ENCODE data around the gene ACSM6.
"Not testable (repeated sequence)": the region's sequence is repeated elsewhere in the genome, so short reads cannot be mapped to it uniquely, and the experiment has no call there.

ACSM6 gene

GRCh38 chr10:95193944-95194343 is at the start of gene ACSM6:
ACSM6 (plus strand) TSS chr10:95194238; CDS start chr10:95194486, 248 bp downstream.
- FAIRE-seq (no peak), DNase-seq (ENCODE audit: insufficient read length, low spot score) (no peak)

GRCh38 chr10:95168694-95169093 is 25.3 kb upstream of the ACSM6 start:
- FAIRE-seq: no peak
- DNase-seq (ENCODE audit: insufficient read length, low spot score): no peak

- no peak for DNase-seq (ENCODE audit: insufficient read length, low spot score)
- FAIRE-seq: no peak
These were observed 24.5 kb upstream of the ACSM6 start for GRCh38 chr10:95169522-95169921.

DNA sequence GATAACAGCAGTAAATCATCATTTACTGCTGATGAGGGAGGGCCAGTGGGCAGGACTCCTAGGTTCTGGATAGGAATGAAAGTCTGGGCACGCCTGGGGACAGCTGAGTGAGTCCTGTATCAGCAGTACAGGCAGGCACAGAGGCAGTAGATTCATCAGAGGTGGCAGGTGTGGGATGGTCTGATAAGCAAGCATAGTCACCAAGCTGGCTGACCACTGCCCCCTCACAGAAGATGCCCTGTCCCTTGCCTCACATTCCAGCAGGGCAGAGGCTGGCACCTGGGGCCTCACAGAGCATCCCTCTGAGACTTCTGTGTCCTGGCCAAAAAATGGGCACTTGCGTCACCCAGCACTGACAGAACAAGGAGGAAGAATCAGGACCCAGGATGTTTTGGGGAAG is 23.2 kb upstream of the ACSM6 start:
- no peak for FAIRE-seq
- no peak for DNase-seq (ENCODE audit: insufficient read length, low spot score)

DNA sequence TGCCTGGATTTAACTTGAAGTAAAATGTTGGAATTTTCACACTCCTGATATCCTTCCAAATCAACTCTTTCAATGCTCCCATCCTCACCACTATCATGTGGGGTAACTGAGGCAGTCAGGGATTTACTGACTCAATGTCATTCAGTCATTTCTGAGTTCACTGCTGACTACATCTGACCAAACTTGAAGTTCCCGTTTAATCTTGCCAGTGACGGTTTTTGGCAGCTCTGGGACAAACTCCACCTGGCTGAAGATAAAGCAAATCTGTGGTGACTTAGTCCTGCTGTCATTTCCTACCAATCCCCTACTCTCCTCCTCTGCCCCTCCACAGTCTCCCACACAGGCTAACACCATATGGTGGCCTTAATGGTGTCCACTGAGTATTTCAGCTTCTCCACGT is 22.7 kb upstream of the ACSM6 start:
- no peak for DNase-seq (ENCODE audit: insufficient read length, low spot score)
- no peak for FAIRE-seq

GRCh38 chr10:95172851-95173250 is 21.2 kb upstream of the ACSM6 start:
- FAIRE-seq: no peak
- DNase-seq (ENCODE audit: insufficient read length, low spot score): no peak

DNA sequence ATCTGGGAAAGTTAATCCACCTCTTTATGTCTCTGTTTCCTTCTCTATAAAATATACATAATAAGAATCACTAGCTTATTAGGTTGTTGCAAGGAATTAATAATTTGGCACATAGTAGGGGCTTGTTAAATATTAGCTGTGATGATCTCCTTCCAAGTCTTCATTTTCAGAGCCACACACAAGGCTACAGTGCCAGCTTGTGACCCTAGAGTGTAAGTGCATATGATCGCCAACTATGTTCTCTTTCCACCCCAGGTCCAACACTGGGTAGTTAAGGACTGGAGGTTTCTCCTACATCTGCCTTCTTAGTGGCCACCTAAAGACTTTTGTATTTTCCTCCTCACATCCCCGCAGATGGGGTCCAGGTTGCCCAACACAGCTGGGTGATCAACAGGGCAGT is 17.9 kb upstream of the ACSM6 start:
- no peak for DNase-seq (ENCODE audit: insufficient read length, low spot score)
- no peak for FAIRE-seq

DNA sequence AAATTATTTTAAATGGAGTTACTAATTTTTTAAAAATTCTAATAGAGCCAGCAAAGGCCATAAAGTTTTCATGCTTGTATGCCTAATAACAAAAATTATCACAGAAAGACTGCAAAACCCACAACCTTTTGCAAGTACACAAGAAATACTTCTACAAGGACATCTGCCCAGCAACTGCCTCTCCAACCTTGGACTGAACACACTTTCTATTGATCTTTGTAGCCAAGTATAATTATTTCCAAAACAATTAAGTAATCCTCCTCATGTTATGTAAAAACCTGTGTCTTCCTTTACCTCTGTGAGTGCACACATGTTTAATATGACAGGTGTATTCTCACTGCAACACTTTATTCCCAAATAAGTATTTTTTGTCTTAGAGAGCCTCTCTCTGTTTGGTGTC is 16.6 kb upstream of the ACSM6 start:
- DNase-seq (ENCODE audit: insufficient read length, low spot score) (no peak), FAIRE-seq (no peak)

GRCh38 chr10:95178266-95178665 is 15.8 kb upstream of the ACSM6 start:
- no peak for DNase-seq (ENCODE audit: insufficient read length, low spot score)
- no peak for FAIRE-seq

- no peak for DNase-seq (ENCODE audit: insufficient read length, low spot score)
- FAIRE-seq: no peak
These were observed 15.2 kb upstream of the ACSM6 start for GRCh38 chr10:95178797-95179196.

DNA sequence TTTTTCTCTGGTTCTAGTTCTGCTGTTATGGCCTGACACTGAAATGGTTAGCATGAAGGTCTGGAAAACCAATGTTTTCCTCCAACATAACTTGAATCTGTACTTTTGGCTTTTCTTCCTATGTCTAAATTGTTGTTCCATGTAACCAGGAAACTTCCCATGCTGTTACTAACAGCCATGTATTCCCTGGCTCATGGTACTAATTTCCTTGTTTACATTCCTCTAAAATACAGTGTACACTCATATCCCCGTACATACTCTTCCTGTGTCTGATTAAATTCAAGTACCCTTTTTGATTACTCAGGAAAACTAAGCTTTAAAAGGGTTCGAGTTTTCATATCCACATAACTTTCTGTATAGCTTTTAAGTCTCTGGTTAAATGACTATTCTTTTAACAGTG is 12.3 kb upstream of the ACSM6 start:
- FAIRE-seq: no peak
- DNase-seq (ENCODE audit: insufficient read length, low spot score): no peak

DNA sequence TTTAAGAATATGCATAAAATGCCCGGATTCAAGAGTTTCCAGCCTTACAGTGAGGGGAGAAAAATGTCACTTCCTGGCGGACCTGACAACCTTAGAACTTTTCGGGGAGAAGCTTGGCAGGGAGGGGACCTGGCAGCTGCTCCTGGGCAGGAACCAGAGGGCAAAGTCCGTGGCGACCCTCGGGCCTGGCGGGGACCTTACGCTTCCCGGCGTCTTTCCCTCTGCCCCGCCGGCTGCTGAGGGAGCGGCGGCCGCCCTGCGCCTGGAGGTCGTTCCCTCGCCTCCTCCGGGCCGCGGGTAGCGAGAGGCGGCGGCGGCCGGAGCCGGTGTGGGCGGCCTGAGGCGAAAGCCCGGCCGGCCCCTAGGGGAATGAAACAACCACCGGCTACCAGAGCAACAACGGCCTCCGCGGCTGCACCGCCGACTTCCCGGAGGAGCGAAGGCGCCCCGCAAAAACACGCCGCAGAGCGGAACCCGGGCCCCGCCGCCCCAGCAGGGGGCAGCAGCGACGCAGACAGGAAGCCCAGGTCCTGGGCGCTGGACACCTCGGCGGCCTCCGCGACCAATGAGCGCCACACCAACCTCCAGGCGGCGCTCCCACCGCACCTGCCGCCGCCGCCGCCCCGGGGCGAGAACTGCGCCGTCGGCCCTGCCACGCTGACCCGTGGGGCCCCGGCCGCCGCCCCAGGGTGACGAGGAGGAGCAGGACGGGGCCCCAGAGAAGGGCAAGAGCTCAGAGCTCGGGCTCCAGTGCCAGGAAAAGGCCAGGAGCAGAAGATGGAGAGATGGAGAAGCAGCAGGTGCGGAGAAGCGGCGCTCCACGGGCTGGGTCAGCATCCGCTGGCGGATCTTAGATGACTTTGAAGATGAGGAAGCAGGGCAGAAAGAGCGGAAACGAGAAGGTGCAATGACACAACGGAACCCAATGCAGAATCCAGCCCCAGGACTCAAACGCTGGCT is 10.5 kb upstream of the ACSM6 start:
- peak; percentile 82 for FAIRE-seq
- DNase-seq (ENCODE audit: insufficient read length, low spot score): peak; percentile 90

- no peak for FAIRE-seq
These were observed 6.4 kb upstream of the ACSM6 start for GRCh38 chr10:95187617-95188016.

DNA sequence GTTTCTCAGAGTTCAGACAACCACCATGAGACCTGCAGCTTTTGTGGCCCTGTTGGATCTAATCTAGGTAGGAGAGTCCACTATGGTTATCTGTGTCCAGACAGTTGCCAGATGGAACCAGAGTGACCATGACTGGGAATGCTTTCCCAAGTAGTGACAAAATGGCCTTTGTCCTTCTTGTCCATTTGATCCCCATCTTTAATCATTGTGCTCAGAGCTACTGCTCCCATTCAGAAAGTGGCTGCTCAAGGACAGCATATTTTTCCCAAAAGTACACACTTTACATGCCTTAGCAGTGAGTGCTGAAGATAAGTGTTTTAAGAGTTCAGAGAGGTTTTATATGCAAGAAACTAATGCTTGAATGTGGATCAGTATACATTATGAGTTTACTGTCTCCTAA is 5.4 kb upstream of the ACSM6 start:
- FAIRE-seq (no peak), DNase-seq (ENCODE audit: insufficient read length, low spot score) (no peak)

More at GRCh38 chr10:95187617-95188016, 6.4 kb upstream of the ACSM6 start:
- DNase-seq (ENCODE audit: insufficient read length, low spot score): no peak

DNA sequence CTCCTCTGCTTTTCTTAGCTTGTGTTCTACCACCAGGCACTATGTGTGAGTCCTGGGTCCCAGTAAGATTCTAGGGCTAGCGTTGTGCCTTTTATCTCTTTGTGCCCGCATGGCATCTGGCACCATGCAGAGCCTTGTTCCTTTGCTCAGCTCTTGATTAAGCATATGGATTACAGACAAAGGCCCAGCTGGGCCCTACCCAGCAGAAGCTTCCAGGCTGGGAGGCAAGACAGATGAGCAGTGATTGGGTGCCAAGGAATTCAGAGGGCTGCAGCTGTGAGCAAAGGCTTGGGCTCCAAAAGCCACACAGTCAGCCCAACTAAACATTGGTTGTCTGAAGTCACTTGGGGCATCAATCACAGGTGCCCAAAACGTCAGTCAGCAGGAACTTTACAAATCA is 2.0 kb downstream of the ACSM6 start:
- DNase-seq (ENCODE audit: insufficient read length, low spot score) (no peak), FAIRE-seq (no peak)

DNA sequence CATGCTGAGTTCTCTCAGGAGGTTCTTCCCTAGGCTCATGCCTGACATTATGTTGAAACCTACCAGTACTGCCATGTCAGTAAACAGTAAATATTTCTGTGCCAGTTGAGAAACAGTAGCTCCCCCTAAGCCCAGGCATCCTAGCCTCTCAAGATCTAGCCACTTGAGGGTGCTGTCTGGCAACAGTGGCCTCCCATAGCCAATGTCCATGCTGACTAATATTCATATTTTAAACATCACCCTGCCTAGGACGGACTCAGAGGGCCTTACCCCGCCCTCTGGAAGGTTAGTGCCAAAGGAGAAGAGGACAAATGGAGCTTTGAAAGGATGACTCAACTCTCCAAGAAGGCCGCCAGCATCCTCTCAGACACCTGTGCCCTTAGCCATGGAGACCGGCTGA is 7.7 kb downstream of the ACSM6 start:
- no peak for FAIRE-seq
- DNase-seq (ENCODE audit: insufficient read length, low spot score): no peak

- not testable (repeated sequence) for FAIRE-seq; DNase-seq (ENCODE audit: insufficient read length, low spot score)
These were observed 8.8 kb downstream of the ACSM6 start for GRCh38 chr10:95202865-95203264.

GRCh38 chr10:95208702-95209391 is 14.8 kb downstream of the ACSM6 start:
- DNase-seq (ENCODE audit: insufficient read length, low spot score) (no peak), FAIRE-seq (no peak)

- FAIRE-seq (peak; percentile 21), DNase-seq (ENCODE audit: insufficient read length, low spot score) (no peak)
These were observed 15.6 kb downstream of the ACSM6 start for GRCh38 chr10:95209509-95210127.

DNA sequence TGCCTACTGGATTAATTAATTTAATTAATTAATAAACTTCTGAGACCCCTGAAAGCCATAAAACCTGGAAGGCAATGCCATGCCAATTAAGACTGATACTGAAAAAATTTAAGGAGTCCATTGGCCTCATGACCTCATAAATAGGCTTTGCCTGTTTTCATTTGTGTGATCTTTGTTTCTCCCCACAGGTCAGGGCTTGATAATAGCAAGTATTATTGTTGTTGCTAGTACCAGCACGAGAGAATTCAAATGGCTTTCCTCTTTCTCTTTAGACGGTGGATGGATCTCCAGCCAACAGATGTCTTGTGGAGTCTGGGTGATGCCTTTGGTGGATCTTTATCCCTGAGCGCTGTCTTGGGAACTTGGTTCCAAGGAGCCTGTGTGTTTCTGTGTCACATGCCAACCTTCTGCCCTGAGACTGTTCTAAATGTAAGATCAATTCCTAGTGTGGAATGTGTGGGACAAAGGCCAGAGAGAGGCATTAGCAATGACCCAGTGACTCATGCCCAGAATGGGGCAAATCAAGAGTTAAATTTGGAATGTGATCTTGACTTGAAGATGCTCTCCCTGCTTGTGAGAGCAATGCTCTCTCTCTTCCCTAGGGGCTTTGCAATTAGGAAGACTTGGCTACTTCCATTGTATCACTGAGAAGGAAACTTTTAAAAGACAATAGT is 17.7 kb downstream of the ACSM6 start:
- DNase-seq (ENCODE audit: insufficient read length, low spot score): no peak
- FAIRE-seq: no peak

DNA sequence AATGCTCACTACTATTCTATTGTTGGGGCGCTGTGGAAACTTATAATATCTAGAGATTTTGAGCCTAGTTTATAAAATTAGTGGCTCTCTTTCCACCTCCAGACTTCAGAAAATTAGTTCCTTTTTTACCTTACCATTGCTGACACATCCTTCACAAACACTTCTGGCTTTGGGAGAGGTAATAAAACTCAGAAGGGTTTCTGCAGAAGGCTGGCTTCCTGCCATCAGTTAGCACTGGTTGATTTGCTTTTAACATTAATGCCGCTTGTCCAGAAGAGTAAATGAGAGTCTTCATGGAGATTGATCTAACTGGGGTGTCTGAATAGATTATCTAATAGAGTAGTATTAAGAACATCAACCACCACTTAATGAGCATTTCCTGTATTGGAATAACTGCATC is 20.3 kb downstream of the ACSM6 start:
- FAIRE-seq (no peak), DNase-seq (ENCODE audit: insufficient read length, low spot score) (no peak)
